HepG2 (cell line): ENCODE measurements around the gene POLN. TPM values are rescaled to one million over a fixed set of nuclear protein-coding genes. Genes with fewer than 3 reads are reported as not detected.

Source experiments
- ATAC-seq: fragments of 200-7000 bp; cut with Tn5 transposase; 3 replicates; pipeline ENCODE4 v1.9.1; 2020; ENCODE audit warnings: mild to moderate bottlenecking, moderate library complexity
- BruUV-seq: library from RNA; stranded (reverse); fragments of 400-500 nt; replicated peaks from 2 replicates; lab custom pipeline; 2021; lab: Mats Ljungman, UMichigan
- CTCF ChIA-PET: fragments of 300-600 bp; formaldehyde crosslinking; extraction: SDS; loops from one replicate; lab custom pipeline; 2021; ENCODE audit warnings: low total read pairs, inconsistent platforms, low intra/inter-chr PET ratio; lab: Yijun Ruan, JAX
- POLR2A ChIA-PET: fragments of 350-600 bp; sonication (Branson Sonifier 250); formaldehyde crosslinking; loops from one replicate; lab custom pipeline; 2020; ENCODE audit warnings: antibody characterized with exemption, inconsistent platforms; lab: Yijun Ruan, JAX
- DNase-seq: peaks from one replicate; pipeline ENCODE4 v3.0.0-alpha.2; 2015; ENCODE audit warnings: low spot score
- FAIRE-seq: peaks from 3 replicates; lab custom pipeline; 2011; peaks lifted over from hg19 to GRCh38; lab: Jason Lieb, UNC
- H2AFZ ChIP-seq: one replicate; pipeline ENCODE4 v1.6.1; 2011; ENCODE audit warnings: low read length, inconsistent platforms
- H3K27ac ChIP-seq: fragments of 300-600 bp; 3 replicates; pipeline ENCODE4 v1.8.0; 2011; ENCODE audit warnings: mixed run types, mild to moderate bottlenecking, mixed read lengths, low read length, inconsistent platforms; ENCODE audit not compliant: insufficient read depth; ENCODE audit errors: extremely low read length
- H3K27me3 ChIP-seq, 2 experiments: fragments of 200-600 bp in 1 of 2; 2 replicates in 1 of 2; 3 replicates in 1 of 2; pipeline versions ENCODE4 v1.6.0 to v1.8.0; 2011; ENCODE audit warnings: low read length in 2 of 2, mild to moderate bottlenecking in 2 of 2, moderate library complexity in 2 of 2, inconsistent platforms in 1 of 2; ENCODE audit not compliant: insufficient read depth in 2 of 2, control insufficient read depth in 1 of 2
- H3K36me3 ChIP-seq, 2 experiments: fragments of 200-600 bp in 1 of 2; replicated peaks in 1 of 2; 2 replicates in 1 of 2; 3 replicates in 1 of 2; pipeline versions ENCODE4 v1.5.1 to v1.8.0; 2011; ENCODE audit warnings: low read length in 2 of 2, inconsistent platforms in 1 of 2; ENCODE audit not compliant: insufficient read depth in 2 of 2, control insufficient read depth in 1 of 2
- H3K4me1 ChIP-seq: 2 replicates; pipeline ENCODE4 v1.5.1; 2012; ENCODE audit warnings: low read length, inconsistent platforms; ENCODE audit not compliant: insufficient read depth
- H3K4me2 ChIP-seq: 2 replicates; pipeline ENCODE4 v1.6.0; 2011; ENCODE audit warnings: low read depth, low read length, inconsistent platforms
- H3K4me3 ChIP-seq, 3 experiments: fragments of 200-600 bp in 1 of 3; sonication (generic), shearing (Covaris generic) in 1 of 3; replicated peaks in 1 of 3; 2 replicates each; pipeline ENCODE4 v1.5.1; 2011 to 2016; ENCODE audit warnings: low read length in 3 of 3, inconsistent platforms in 2 of 3, low read depth in 2 of 3, mild to moderate bottlenecking in 2 of 3, control low read depth in 1 of 3, mixed read lengths in 1 of 3; ENCODE audit not compliant: insufficient read depth in 1 of 3
- H3K79me2 ChIP-seq: one replicate; pipeline ENCODE4 v1.6.1; 2011; ENCODE audit warnings: low read length, inconsistent platforms; ENCODE audit not compliant: insufficient read depth
- H3K9ac ChIP-seq: 2 replicates; pipeline ENCODE4 v1.6.0; 2011; ENCODE audit warnings: mild to moderate bottlenecking, low read depth, low read length, inconsistent platforms; ENCODE audit not compliant: insufficient read depth
- H3K9me3 ChIP-seq: 2 replicates; pipeline ENCODE4 v1.5.1; 2012; ENCODE audit warnings: mild to moderate bottlenecking, low read length
- H4K20me1 ChIP-seq: 2 replicates; pipeline ENCODE4 v1.6.0; 2011; ENCODE audit warnings: inconsistent platforms, mild to moderate bottlenecking, low read length, moderate library complexity; ENCODE audit not compliant: insufficient read depth
- CBFB ChIP-seq: sonication (generic); formaldehyde crosslinking; IDR thresholded peaks from 2 replicates; pipeline ENCODE4 v1.4.0; 2020; ENCODE audit warnings: missing genetic modification reagents
- CREM ChIP-seq, 2 experiments: sonication (generic) in 1 of 2; formaldehyde crosslinking in 1 of 2; IDR thresholded peaks; 2 replicates each; pipeline versions ENCODE4 v1.4.0 to v1.6.1; 2016 to 2020; ENCODE audit warnings: antibody characterized with exemption in 1 of 2, mild to moderate bottlenecking in 1 of 2, missing genetic modification reagents in 1 of 2
- GLMP ChIP-seq: sonication (generic); formaldehyde crosslinking; IDR thresholded peaks from 2 replicates; pipeline ENCODE4 v1.9.0; 2021; ENCODE audit warnings: missing genetic modification reagents, mild to moderate bottlenecking, borderline replicate concordance
- HNRNPK ChIP-seq: fragments of 200-400 bp; formaldehyde crosslinking; IDR thresholded peaks from 2 replicates; pipeline ENCODE4 v1.6.1; 2018; ENCODE audit warnings: low read length, low read depth, moderate library complexity, mild to moderate bottlenecking; ENCODE audit not compliant: poor library complexity, severe bottlenecking
- MLX ChIP-seq: IDR thresholded peaks from 2 replicates; pipeline ENCODE4 v1.6.1; 2016
- NFE2L2 ChIP-seq: fragments of 150-350 bp; IDR thresholded peaks from 2 replicates; pipeline ENCODE4 v1.6.1; 2014; ENCODE audit warnings: low read length
- NFKB2 ChIP-seq: sonication (generic); formaldehyde crosslinking; IDR thresholded peaks from 2 replicates; pipeline ENCODE4 v1.4.0; 2020; ENCODE audit warnings: missing genetic modification reagents, borderline replicate concordance
- PHB2 ChIP-seq: fragments of 450-650 bp; IDR thresholded peaks from 2 replicates; pipeline ENCODE4 v1.6.1; 2018; ENCODE audit not compliant: partially characterized antibody
- RFXANK ChIP-seq: IDR thresholded peaks from 2 replicates; pipeline ENCODE4 v1.6.1; 2016
- ZNF18 ChIP-seq: sonication (generic); formaldehyde crosslinking; IDR thresholded peaks from 2 replicates; pipeline ENCODE4 v1.8.0; 2022; ENCODE audit warnings: mild to moderate bottlenecking, missing genetic modification reagents; ENCODE audit not compliant: insufficient replicate concordance
- ZNF281 ChIP-seq: sonication (generic); formaldehyde crosslinking; IDR thresholded peaks from 2 replicates; pipeline ENCODE4 v1.4.0; 2020; ENCODE audit warnings: missing genetic modification reagents, borderline replicate concordance
- ZNF30 ChIP-seq: sonication (generic); formaldehyde crosslinking; IDR thresholded peaks from 2 replicates; pipeline ENCODE4 v1.5.0; 2020; ENCODE audit warnings: mild to moderate bottlenecking, missing genetic modification reagents
- ZNF572 ChIP-seq: sonication (generic); formaldehyde crosslinking; IDR thresholded peaks from 2 replicates; pipeline ENCODE4 v1.5.1; 2020; ENCODE audit warnings: mild to moderate bottlenecking, missing genetic modification reagents
- WGBS: methylation state at CpG from one replicate; pipeline ENCODE4 v1.1.6; 2017; ENCODE audit warnings: low lambda C conversion rate; 5-methylcytosine and 5-hydroxymethylcytosine counted together
- in situ Hi-C: cut with HindIII; loops from 2 replicates; pipeline ENCODE4 v1.10.0; 2017; ENCODE audit warnings: low pct_unique_long_range_greater_than_20kb; ENCODE audit not compliant: extremely low pct_ligation_motif_present
- intact Hi-C: fragments of 100-400 bp; cut with micrococcal nuclease; formaldehyde crosslinking; loops from one replicate; pipeline ENCODE4 v1.10.0; 2022; ENCODE audit not compliant: unreplicated experiment
- polyA plus RNA-seq, 8 experiments: library from polyadenylated mRNA; depleted of rRNA in 3 of 8; stranded (reverse) in 7 of 8; unstranded in 1 of 8; fragments of >200 nt; fragmentation: Illumina TruSeq in 4 of 8; extraction: Trizol in 4 of 8; gene quantifications; 2 replicates each; pipeline versions ENCODE4 v1.2.1 to v1.2.3, GENCODE V29; 2011 to 2016; ENCODE audit warnings: low read depth in 4 of 8, missing spikeins in 1 of 8, mixed read lengths in 1 of 8; ENCODE audit not compliant: insufficient read depth in 1 of 8
- total RNA-seq, 5 experiments: library from RNA; depleted of rRNA; stranded (reverse); fragments of >200 nt; fragmentation: Illumina TruSeq; extraction: Trizol; gene quantifications; 2 replicates each; pipeline ENCODE4 v1.2.3, GENCODE V29; 2016; ENCODE audit warnings: low read depth in 1 of 5

Gene POLN
- total and polyA plus RNA-seq, 2 of the 13 experiments (the other 11 are each of a cell fraction or from before 2014, with no cell fraction given) = 0.93 to 1.5 TPM

GRCh38 chr4:2075987-2076907, 165.7 kb downstream of the POLN start (continued):
- TF ChIP-seq ZNF30 (CRISPR knock-in tag) (no peak), CREM (IDR thresholded peaks at IDR 0.05) (no peak), CREM (CRISPR knock-in tag; IDR thresholded peaks at IDR 0.05) (no peak), ZNF281 (CRISPR knock-in tag) (0 out of 2 replicates have a peak, but pooled peaks have one; percentile 4), NFE2L2 (no peak), PHB2 (no peak), MLX (CRISPR knock-in tag) (no peak)

- intact Hi-C loops = no loop called here
- no TSS peak for BruUV-seq
- no peak for ATAC-seq
- Histone ChIP-seq H3K36me3 (no peaks in the 10 kb centered on the region), H2AFZ (no peak overlapping the region), H3K4me3 (no peak overlapping the region), H3K9ac (no peak overlapping the region), H3K79me2 (no peaks in the 10 kb centered on the region), H3K27ac (no peak overlapping the region), H3K27me3 (no peaks in the 10 kb centered on the region), H4K20me1 (no peaks in the 10 kb centered on the region), H3K4me2 (no peak overlapping the region), H3K4me1 (peaks cover 91% of the 10 kb centered on the region), H3K9me3 (no peaks in the 10 kb centered on the region)
- POLR2A ChIA-PET = no interaction called here
- FAIRE-seq = no peak
- in situ Hi-C loops = no loop called here
- WGBS = 81% methylated on average over 3 of the region's 12 CpGs
- no peak for DNase-seq
- CTCF ChIA-PET = no interaction called here
- no peak for TF ChIP-seq NFKB2
- TF ChIP-seq HNRNPK = no peak
- TF ChIP-seq RFXANK (CRISPR knock-in tag) = no peak
- no peak for TF ChIP-seq ZNF572 (CRISPR knock-in tag)
- TF ChIP-seq GLMP (CRISPR knock-in tag) = no peak
- no peak for TF ChIP-seq CBFB
- TF ChIP-seq ZNF18 (CRISPR knock-in tag) = no peak
These were observed 166.5 kb downstream of the POLN start for GRCh38 chr4:2075171-2075986.
